Epithelial cell of proximal tubule (primary cell): Measurements from ENCODE around the gene CRYM. TPM values are rescaled to one million over a fixed set of nuclear protein-coding genes. Genes with fewer than 3 reads are reported as not detected.

Source experiments
- DNase-seq: peaks from one replicate; pipeline ENCODE4 v3.0.0-alpha.2; 2011; ENCODE audit warnings: low read depth
- H3K4me3 ChIP-seq: 2 replicates; pipeline ENCODE4 v1.5.1; 2011; ENCODE audit warnings: low read depth, mild to moderate bottlenecking, low read length
- total RNA-seq: library from RNA; depleted of rRNA; stranded (reverse); fragments of >200 nt; gene quantifications from 2 replicates; pipeline ENCODE4 v1.2.3, GENCODE V29; 2015
- TF ChIP-seq, protein P1 (sequence below): conservative IDR thresholded peaks from 2 replicates; pipeline ENCODE4 v1.5.1; 2012; ENCODE audit warnings: low read depth, mild to moderate bottlenecking, low read length

Gene CRYM
- total RNA-seq, 1 donor from 2014 or later, result 17.0 TPM

DNA sequence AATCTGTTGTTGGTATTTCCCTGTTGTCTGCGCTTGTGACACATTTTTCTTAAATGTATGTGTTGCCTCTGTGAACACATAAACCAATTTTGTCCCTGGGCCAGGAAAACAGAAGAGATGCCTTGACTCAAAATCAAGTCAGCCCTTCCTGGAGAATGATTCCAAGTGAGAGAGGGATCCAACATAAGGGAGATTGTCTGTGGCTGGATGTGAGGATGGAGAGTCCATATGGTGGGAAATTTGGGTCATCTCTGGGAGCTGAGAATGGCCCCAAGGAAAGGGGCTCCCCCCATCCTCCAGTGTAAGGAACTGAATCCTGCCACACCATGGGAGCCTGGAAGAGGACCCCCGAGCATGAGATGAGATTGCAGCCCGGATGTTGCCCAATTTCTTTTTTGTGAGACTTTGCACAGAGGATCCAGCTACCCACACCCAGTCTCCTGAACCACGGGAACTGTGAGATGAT lies 13.5 kb downstream of the CRYM start:
- DNase-seq, result no peak
- TF ChIP-seq, protein P1, sequence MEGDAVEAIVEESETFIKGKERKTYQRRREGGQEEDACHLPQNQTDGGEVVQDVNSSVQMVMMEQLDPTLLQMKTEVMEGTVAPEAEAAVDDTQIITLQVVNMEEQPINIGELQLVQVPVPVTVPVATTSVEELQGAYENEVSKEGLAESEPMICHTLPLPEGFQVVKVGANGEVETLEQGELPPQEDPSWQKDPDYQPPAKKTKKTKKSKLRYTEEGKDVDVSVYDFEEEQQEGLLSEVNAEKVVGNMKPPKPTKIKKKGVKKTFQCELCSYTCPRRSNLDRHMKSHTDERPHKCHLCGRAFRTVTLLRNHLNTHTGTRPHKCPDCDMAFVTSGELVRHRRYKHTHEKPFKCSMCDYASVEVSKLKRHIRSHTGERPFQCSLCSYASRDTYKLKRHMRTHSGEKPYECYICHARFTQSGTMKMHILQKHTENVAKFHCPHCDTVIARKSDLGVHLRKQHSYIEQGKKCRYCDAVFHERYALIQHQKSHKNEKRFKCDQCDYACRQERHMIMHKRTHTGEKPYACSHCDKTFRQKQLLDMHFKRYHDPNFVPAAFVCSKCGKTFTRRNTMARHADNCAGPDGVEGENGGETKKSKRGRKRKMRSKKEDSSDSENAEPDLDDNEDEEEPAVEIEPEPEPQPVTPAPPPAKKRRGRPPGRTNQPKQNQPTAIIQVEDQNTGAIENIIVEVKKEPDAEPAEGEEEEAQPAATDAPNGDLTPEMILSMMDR, result no peak
- H3K4me3 ChIP-seq, result no peak overlapping the region

DNA sequence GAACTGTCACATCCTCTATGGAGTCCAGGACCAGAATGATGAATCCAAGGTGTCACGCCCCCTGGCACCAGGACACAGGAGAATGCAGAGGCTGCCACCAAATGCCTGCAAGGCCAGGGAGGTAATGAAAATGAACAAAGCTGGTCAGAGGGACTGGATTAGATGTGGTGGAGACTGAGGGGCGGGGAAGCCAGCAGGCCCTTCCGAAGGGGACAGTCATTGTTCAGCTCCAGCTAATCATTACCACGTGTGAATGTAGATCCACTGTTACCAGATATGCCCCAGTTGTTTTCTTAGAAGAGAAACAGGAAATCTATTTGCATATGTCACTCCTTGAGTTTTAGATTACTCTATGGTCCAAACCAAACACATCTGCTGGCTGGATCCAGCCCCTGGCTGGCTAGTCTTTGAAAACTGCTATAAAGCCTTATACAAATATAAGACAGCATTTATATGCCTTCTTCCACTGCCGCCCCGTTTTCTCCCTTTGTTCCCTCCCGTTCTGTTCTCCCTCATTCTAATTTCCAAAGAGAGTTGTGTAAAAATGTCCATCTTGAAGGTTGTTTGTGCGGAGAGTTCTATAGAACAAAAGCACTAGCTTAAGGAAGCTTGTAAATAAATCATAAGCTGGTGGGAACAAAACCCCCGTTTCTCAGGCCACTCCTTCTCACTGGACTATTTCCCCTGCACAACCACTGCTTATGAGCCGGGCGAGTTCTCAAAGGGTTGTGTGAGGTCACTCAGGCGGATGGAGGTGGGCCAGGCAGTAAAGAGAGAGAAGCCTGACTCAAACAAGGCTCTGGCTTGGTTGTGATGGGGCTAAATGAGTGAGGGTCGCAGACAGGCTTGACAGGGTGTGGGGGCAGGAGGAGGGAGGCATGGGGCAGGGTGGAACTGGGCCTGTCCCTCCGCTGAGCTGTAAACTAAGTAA lies 14.2 kb downstream of the CRYM start:
- TF ChIP-seq, protein P1, result no peak
- no peak overlapping the region for H3K4me3 ChIP-seq
- DNase-seq, result peak; percentile 49

DNA sequence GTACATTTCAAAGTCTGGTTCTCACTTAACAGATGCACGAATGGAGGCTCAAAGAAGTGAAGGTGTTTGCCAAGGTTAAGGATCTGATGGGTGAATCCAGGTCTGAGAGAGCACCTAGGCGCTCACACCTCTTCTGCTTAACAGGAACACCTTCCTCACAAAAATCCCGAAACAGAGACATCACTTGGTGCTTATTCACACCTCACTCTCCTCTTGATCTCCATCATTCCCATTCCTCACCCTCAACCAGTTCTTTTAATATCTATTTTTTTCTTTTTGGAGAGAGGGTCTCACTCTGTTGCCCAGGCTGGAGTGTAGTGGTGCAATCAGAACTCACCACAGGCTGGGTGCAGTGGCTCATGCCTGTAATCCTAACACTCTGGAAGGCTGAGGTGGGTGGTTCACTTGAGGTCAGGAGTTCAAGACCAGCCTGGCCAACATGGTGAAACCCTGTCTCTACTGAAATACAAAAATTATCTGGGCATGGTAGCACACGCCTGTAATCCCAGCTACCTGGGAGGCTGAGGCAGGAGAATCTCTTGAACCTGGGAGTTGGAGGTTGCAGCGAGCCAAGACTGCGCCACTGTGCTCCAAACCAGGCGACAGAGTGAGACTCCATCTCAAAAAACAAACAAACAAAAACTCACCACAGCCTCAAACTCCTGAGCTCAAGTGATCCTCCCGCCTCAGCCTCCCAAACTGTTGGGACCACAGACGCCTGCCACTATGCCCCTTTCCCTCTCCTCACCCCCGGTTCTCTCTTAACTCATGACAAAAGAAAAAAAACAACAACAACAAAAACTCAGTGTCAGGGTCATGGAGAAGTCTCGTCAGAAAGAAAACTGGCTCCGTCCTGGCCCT lies 15.1 kb downstream of the CRYM start:
- TF ChIP-seq, protein P1, result no peak

DNA sequence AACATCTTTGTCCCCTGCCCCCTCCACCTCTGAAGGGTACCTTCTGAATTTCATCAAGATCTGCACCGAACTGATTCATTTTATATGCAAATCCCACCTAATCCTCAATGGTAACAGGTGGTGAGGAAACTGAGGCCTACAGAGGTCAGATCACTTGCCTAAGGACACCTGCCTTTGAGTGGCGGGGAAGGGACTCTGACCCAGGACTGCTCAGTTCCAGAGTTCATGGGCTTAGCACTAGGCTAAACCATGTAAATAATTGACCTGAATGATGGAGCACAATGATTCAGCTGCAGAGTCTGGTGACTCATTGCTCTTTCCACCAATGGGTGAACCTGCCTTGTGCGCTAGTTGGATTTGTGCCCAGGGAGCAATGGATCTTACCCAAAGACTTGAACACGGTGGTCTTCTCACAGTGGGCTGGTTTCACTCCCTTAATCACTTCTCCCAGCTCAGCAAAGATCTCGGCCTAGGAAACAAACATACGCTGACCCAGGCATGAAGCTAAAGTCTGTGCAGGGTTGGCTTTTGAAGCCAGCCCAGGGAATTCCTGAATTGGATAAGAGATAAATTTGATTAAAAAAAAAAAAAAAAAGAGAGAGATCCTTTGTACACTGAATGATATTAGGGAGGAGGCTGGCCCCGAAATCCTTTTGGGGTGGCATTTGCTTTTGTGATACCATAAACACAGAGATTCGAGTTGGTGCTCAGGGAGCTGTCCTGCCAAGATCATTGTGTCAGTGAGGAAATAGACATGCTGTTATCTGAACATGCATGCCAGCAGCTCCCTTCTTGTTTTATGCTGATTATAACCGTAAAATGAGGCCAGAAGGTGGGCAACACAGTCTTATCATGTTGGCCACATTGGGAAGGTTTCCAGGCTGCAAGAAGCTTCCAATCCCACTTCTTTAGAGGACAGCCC lies 17.0 kb downstream of the CRYM start:
- TF ChIP-seq, protein P1, result no peak
- no peak overlapping the region for H3K4me3 ChIP-seq
- peak; percentile 97 for DNase-seq

More for the DNA sequence above, 15.1 kb downstream of the CRYM start:
- no peak overlapping the region for H3K4me3 ChIP-seq
- DNase-seq, result no peak

DNA sequence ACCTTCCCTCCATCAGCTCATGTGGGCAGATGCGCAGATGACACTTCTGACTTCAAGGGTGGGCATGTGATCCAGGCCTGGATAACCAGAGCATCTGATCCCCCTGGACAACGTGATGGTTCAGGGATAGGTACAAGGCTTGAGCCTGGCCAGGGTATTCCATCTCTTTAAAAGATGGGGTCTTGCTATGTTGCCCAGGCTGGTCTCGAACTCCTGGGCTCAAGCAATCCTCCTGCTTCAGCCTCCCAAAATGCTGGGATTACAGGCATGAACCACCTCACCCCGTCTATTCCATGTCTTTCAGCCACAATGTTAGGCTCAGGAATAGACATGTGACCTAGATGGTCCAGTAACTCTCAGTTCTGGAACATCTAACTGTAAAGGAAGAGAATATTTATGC lies 20.8 kb downstream of the CRYM start:
- TF ChIP-seq, protein P1, result no peak
- no peak overlapping the region for H3K4me3 ChIP-seq
- no peak for DNase-seq

DNA sequence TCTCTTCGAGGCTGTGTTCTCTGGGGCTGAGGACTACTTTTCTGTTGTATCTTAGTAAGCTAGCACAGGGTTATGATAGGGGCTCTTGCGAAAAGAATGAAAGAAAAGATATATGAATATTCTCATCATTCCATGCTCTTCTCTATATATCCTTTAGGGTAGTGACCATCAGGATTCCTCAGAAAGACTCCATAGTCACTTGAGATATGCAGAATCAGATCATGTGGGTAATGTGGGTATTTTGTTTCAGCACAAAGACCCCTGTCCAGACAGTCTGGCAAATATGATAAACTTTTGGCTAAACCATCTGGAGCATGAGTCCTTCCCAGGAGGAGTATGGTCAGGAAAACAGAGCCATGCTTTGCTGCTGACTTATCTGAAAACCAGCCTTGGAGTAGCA lies 21.5 kb downstream of the CRYM start:
- DNase-seq, result no peak
- no peak overlapping the region for H3K4me3 ChIP-seq
- TF ChIP-seq, protein P1, result no peak
